PC-9 (cell line): ENCODE measurements around the gene CAMLG. TPM values are rescaled to one million over a fixed set of nuclear protein-coding genes. Genes with fewer than 3 reads are reported as not detected.

Experiments used
- BruUV-seq: library from RNA; stranded (reverse); fragments of 400-500 nt; replicated peaks from 2 replicates; lab custom pipeline; 2021; lab: Mats Ljungman, UMichigan
- CTCF ChIA-PET: fragments of 300-600 bp; sonication (Branson Sonifier 250); formaldehyde crosslinking; loops from one replicate; lab custom pipeline; 2022; ENCODE audit warnings: antibody characterized with exemption; lab: Charles Lee
- POLR2A ChIA-PET: fragments of 300-600 bp; sonication (Branson Sonifier 250); formaldehyde crosslinking; loops from one replicate; lab custom pipeline; 2022; ENCODE audit warnings: antibody characterized with exemption; ENCODE audit not compliant: unreplicated experiment; lab: Charles Lee
- DNase-seq, 2 experiments: peaks; one replicate each; pipeline versions ENCODE4 v3.0.0 to v3.0.0-alpha.2; 2015 to 2022; ENCODE audit warnings: mixed read lengths in 1 of 2
- H2AFZ ChIP-seq: fragments of 200-600 bp; sonication (generic); 2 replicates; pipeline ENCODE4 v1.8.1; 2017; ENCODE audit warnings: antibody characterized with exemption
- H3F3A ChIP-seq: fragments of 200-600 bp; sonication (generic); 2 replicates; pipeline ENCODE4 v1.8.1; 2017; ENCODE audit warnings: antibody characterized with exemption, mild to moderate bottlenecking, low read depth; ENCODE audit not compliant: insufficient read depth
- H3K27ac ChIP-seq: fragments of 200-600 bp; sonication (generic); 2 replicates; pipeline ENCODE4 v1.6.1; 2016; ENCODE audit warnings: mixed run types
- H3K27me3 ChIP-seq: fragments of 200-600 bp; sonication (generic); 2 replicates; pipeline ENCODE4 v1.6.1; 2016; ENCODE audit warnings: low read depth, mixed run types; ENCODE audit not compliant: insufficient read depth
- H3K36me3 ChIP-seq: fragments of 200-600 bp; sonication (generic); 2 replicates; pipeline ENCODE4 v1.6.1; 2016; ENCODE audit warnings: low read depth, mixed run types
- H3K4me1 ChIP-seq: fragments of 200-600 bp; sonication (generic); replicated peaks from 2 replicates; pipeline ENCODE4 v1.6.1; 2016; ENCODE audit warnings: mixed run types; ENCODE audit not compliant: insufficient read depth
- H3K4me2 ChIP-seq: fragments of 200-600 bp; sonication (generic); 2 replicates; pipeline ENCODE4 v1.6.1; 2017; ENCODE audit warnings: mixed run types
- H3K4me3 ChIP-seq: fragments of 200-600 bp; sonication (generic); 2 replicates; pipeline ENCODE4 v1.6.1; 2016; ENCODE audit warnings: mixed run types
- H3K79me2 ChIP-seq: fragments of 200-600 bp; sonication (generic); 2 replicates; pipeline ENCODE4 v1.6.1; 2017; ENCODE audit warnings: low read depth, mixed run types
- H3K9me2 ChIP-seq: fragments of 200-600 bp; sonication (generic); 2 replicates; pipeline ENCODE4 v1.8.1; 2017; ENCODE audit warnings: mild to moderate bottlenecking; ENCODE audit not compliant: insufficient read depth
- H3K9me3 ChIP-seq: fragments of 200-600 bp; sonication (generic); 2 replicates; pipeline ENCODE4 v1.8.1; 2016; ENCODE audit warnings: low read depth; ENCODE audit not compliant: insufficient read depth
- H4K20me1 ChIP-seq: fragments of 200-600 bp; sonication (generic); 2 replicates; pipeline ENCODE4 v1.8.1; 2017; ENCODE audit not compliant: insufficient read depth
- EZH2 ChIP-seq: fragments of 200-600 bp; sonication (generic); IDR thresholded peaks from 2 replicates; pipeline ENCODE4 v1.8.0; 2017; ENCODE audit warnings: antibody characterized with exemption, low read depth
- intact Hi-C: fragments of 100-400 bp; cut with micrococcal nuclease; formaldehyde crosslinking; loops from one replicate; pipeline ENCODE4 v1.10.0; 2022; ENCODE audit not compliant: unreplicated experiment
- total RNA-seq: library from RNA; stranded (reverse); gene quantifications from 2 replicates; pipeline ENCODE4 v1.2.3, GENCODE V29; 2021
- TF ChIP-seq, protein P1 (sequence below): fragments of 200-600 bp; sonication (generic); conservative IDR thresholded peaks from 2 replicates; pipeline ENCODE4 v1.6.1; 2017; ENCODE audit warnings: mixed run types, antibody characterized with exemption, mild to moderate bottlenecking, moderate library complexity

Gene CAMLG
- total RNA-seq, 1 experiment from 2014 or later, result 24.4 TPM

GRCh38 chr5:134772461-134773125 lies 34.2 kb downstream of the CAMLG start:
- H3K4me3 ChIP-seq, result no peak overlapping the region
- ChIA-PET POLR2A (no interaction called here), CTCF (no interaction called here)
- H3K9me2 ChIP-seq, result no peaks in the 10 kb centered on the region
- no peaks in the 10 kb centered on the region for H3K9me3 ChIP-seq
- no peak for DNase-seq
- H3K36me3 ChIP-seq, result peaks cover 37% of the 10 kb centered on the region
- peaks cover 3% of the 10 kb centered on the region; the same call in 1 of the 2 replicates for H4K20me1 ChIP-seq
- no peaks in the 10 kb centered on the region for H3K4me1 ChIP-seq
- intact Hi-C loops, result no loop called here
- H3K27ac ChIP-seq, result no peak overlapping the region
- no peaks in the 10 kb centered on the region for H3K27me3 ChIP-seq
- TF ChIP-seq EZH2, result no peak
- TF ChIP-seq, protein P1, sequence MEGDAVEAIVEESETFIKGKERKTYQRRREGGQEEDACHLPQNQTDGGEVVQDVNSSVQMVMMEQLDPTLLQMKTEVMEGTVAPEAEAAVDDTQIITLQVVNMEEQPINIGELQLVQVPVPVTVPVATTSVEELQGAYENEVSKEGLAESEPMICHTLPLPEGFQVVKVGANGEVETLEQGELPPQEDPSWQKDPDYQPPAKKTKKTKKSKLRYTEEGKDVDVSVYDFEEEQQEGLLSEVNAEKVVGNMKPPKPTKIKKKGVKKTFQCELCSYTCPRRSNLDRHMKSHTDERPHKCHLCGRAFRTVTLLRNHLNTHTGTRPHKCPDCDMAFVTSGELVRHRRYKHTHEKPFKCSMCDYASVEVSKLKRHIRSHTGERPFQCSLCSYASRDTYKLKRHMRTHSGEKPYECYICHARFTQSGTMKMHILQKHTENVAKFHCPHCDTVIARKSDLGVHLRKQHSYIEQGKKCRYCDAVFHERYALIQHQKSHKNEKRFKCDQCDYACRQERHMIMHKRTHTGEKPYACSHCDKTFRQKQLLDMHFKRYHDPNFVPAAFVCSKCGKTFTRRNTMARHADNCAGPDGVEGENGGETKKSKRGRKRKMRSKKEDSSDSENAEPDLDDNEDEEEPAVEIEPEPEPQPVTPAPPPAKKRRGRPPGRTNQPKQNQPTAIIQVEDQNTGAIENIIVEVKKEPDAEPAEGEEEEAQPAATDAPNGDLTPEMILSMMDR, result no peak
- peaks cover 23% of the 10 kb centered on the region for H3F3A ChIP-seq
- no peak overlapping the region for H3K4me2 ChIP-seq
- no TSS peak for BruUV-seq
- H3K79me2 ChIP-seq, result no peaks in the 10 kb centered on the region
- H2AFZ ChIP-seq, result no peak overlapping the region

- no peak overlapping the region for H2AFZ ChIP-seq
- H3K79me2 ChIP-seq, result no peaks in the 10 kb centered on the region
- no peak for DNase-seq
- no peaks in the 10 kb centered on the region for H3K27me3 ChIP-seq
- POLR2A ChIA-PET, result no interaction called here
- no peak overlapping the region for H3K4me2 ChIP-seq
- H3K9me3 ChIP-seq, result no peaks in the 10 kb centered on the region
- TF ChIP-seq, protein P1, result no peak
- TF ChIP-seq EZH2, result no peak
- BruUV-seq, result no TSS peak
- CTCF ChIA-PET, result no interaction called here
- H4K20me1 ChIP-seq, result no peaks in the 10 kb centered on the region; the same call in 1 of the 2 replicates
- H3F3A ChIP-seq, result peaks cover 12% of the 10 kb centered on the region; the same call in 1 of the 2 replicates
- H3K4me1 ChIP-seq, result no peaks in the 10 kb centered on the region
- H3K27ac ChIP-seq, result no peak overlapping the region
- H3K36me3 ChIP-seq, result peaks cover 43% of the 10 kb centered on the region
- H3K4me3 ChIP-seq, result no peak overlapping the region
- no peaks in the 10 kb centered on the region for H3K9me2 ChIP-seq
- intact Hi-C loops, result no loop called here
Observed at GRCh38 chr5:134777366-134777765, 39.0 kb downstream of the CAMLG start.

DNA sequence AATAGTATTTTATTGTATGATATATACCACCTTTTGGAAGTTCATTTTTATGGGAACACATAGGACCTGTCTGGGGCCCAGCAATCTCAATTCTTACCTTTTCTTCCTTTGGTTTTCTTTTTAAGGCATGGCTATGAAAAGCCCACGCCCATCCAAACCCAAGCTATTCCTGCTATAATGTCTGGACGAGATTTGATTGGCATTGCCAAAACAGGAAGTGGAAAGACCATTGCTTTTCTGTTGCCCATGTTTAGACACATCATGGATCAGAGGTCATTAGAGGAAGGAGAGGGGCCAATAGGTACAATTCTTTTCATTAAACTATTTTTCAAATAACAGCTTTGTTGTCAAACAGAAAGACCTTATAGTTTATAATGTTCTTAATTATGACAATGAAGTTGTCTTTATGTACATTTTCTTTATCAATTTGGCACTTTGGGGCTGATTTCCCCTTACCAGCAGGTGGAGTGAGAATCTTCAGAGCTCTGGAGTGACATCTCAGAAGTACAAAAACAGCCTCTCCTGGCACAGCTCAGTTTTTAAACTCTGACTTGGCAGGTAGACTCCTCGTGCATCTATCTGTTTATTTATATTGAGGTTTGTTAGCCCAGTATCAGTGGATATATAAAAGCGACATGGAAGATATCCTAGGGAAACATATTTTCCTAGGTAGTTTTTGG lies 46.0 kb downstream of the CAMLG start:
- H3K27ac ChIP-seq, result no peak overlapping the region
- no TSS peak for BruUV-seq
- H3F3A ChIP-seq, result peaks cover 20% of the 10 kb centered on the region
- no peak overlapping the region for H3K4me2 ChIP-seq
- H3K79me2 ChIP-seq, result no peaks in the 10 kb centered on the region
- DNase-seq, result no peak
- no peaks in the 10 kb centered on the region for H3K9me2 ChIP-seq
- no peaks in the 10 kb centered on the region for H3K9me3 ChIP-seq
- POLR2A ChIA-PET, result no interaction called here
- CTCF ChIA-PET, result no interaction called here
- H3K4me3 ChIP-seq, result no peak overlapping the region
- peaks cover 36% of the 10 kb centered on the region for H3K36me3 ChIP-seq
- no peak overlapping the region for H2AFZ ChIP-seq
- intact Hi-C loops, result loop anchor here (10.0 kb wide), 1 partner anchor 50 kb away; no protein-coding TSS in a partner anchor
- no peaks in the 10 kb centered on the region for H3K4me1 ChIP-seq
- H3K27me3 ChIP-seq, result no peaks in the 10 kb centered on the region
- no peaks in the 10 kb centered on the region for H4K20me1 ChIP-seq
- no peak for TF ChIP-seq EZH2
- TF ChIP-seq, protein P1, result 0 out of 2 replicates have a peak, but pooled peaks have one; percentile 24
